Measurements from ENCODE around the gene KCNJ12. TPM values are rescaled to one million over a fixed set of nuclear protein-coding genes. Genes with fewer than 3 reads are reported as not detected.
"Not testable (repeated sequence)": the region's sequence is repeated elsewhere in the genome, so short reads cannot be mapped to it uniquely, and the experiment has no call there.

KCNJ12 gene
- total and polyA plus RNA-seq, 4 donors = 2.6 to 7.0 (median 3.4) TPM

GRCh38 chr17:21454006-21454405 is 77.8 kb downstream of the KCNJ12 start:
- not testable (repeated sequence) for H3K4me3 ChIP-seq (ENCODE audit: low read depth, low read length); H3K9me3 ChIP-seq (ENCODE audit: control insufficient read depth, insufficient read depth, low read length); H3K36me3 ChIP-seq (ENCODE audit: control insufficient read depth, insufficient read depth, low read length); H3K27me3 ChIP-seq (ENCODE audit: control insufficient read depth, insufficient read depth, low read length); H3K27ac ChIP-seq (ENCODE audit: low read depth, low read length); DNase-seq (ENCODE audit: low read depth in 4 of 6, low spot score in 6 of 6)
- peaks cover 18% of the 10 kb centered on the region for H3K4me1 ChIP-seq (ENCODE audit: control insufficient read depth, insufficient read depth, low read length)
- WGBS (ENCODE audit: insufficient coverage) = 100% methylated on average over 2 of the region's 5 CpGs

- DNase-seq (ENCODE audit: low read depth in 4 of 6, low spot score in 6 of 6) = no peak
- no peak overlapping the region for H3K27ac ChIP-seq (ENCODE audit: low read depth, low read length)
- H3K36me3 ChIP-seq (ENCODE audit: control insufficient read depth, insufficient read depth, low read length) = no peaks in the 10 kb centered on the region
- no peaks in the 10 kb centered on the region for H3K27me3 ChIP-seq (ENCODE audit: control insufficient read depth, insufficient read depth, low read length)
- peaks cover 18% of the 10 kb centered on the region for H3K4me1 ChIP-seq (ENCODE audit: control insufficient read depth, insufficient read depth, low read length)
- no peak overlapping the region for H3K4me3 ChIP-seq (ENCODE audit: low read depth, low read length)
- H3K9me3 ChIP-seq (ENCODE audit: control insufficient read depth, insufficient read depth, low read length) = no peaks in the 10 kb centered on the region
- WGBS (ENCODE audit: insufficient coverage) = 74% methylated on average over 2 of the region's 4 CpGs
These were observed 78.3 kb downstream of the KCNJ12 start for GRCh38 chr17:21454441-21454840.

GRCh38 chr17:21455761-21456160 is 79.6 kb downstream of the KCNJ12 start:
- Histone ChIP-seq H3K9me3 (ENCODE audit: control insufficient read depth, insufficient read depth, low read length) (no peaks in the 10 kb centered on the region), H3K36me3 (ENCODE audit: control insufficient read depth, insufficient read depth, low read length) (no peaks in the 10 kb centered on the region), H3K4me3 (ENCODE audit: low read depth, low read length) (no peak overlapping the region), H3K4me1 (ENCODE audit: control insufficient read depth, insufficient read depth, low read length) (peaks cover 18% of the 10 kb centered on the region), H3K27me3 (ENCODE audit: control insufficient read depth, insufficient read depth, low read length) (no peaks in the 10 kb centered on the region), H3K27ac (ENCODE audit: low read depth, low read length) (no peak overlapping the region)
- no peak for DNase-seq (ENCODE audit: low read depth in 4 of 6, low spot score in 6 of 6)
- WGBS (ENCODE audit: insufficient coverage) = 90% methylated on average over 6 of the region's 6 CpGs

- H3K36me3 ChIP-seq (ENCODE audit: control insufficient read depth, insufficient read depth, low read length); H3K27me3 ChIP-seq (ENCODE audit: control insufficient read depth, insufficient read depth, low read length); H3K4me3 ChIP-seq (ENCODE audit: low read depth, low read length); DNase-seq (ENCODE audit: low read depth in 4 of 6, low spot score in 6 of 6); H3K9me3 ChIP-seq (ENCODE audit: control insufficient read depth, insufficient read depth, low read length); H3K27ac ChIP-seq (ENCODE audit: low read depth, low read length): not testable (repeated sequence)
- WGBS (ENCODE audit: insufficient coverage) = no CpG with 5 or more reads among the region's 5 CpGs
- H3K4me1 ChIP-seq (ENCODE audit: control insufficient read depth, insufficient read depth, low read length) = peaks cover 18% of the 10 kb centered on the region
These were observed 80.3 kb downstream of the KCNJ12 start for GRCh38 chr17:21456449-21456848.

DNA sequence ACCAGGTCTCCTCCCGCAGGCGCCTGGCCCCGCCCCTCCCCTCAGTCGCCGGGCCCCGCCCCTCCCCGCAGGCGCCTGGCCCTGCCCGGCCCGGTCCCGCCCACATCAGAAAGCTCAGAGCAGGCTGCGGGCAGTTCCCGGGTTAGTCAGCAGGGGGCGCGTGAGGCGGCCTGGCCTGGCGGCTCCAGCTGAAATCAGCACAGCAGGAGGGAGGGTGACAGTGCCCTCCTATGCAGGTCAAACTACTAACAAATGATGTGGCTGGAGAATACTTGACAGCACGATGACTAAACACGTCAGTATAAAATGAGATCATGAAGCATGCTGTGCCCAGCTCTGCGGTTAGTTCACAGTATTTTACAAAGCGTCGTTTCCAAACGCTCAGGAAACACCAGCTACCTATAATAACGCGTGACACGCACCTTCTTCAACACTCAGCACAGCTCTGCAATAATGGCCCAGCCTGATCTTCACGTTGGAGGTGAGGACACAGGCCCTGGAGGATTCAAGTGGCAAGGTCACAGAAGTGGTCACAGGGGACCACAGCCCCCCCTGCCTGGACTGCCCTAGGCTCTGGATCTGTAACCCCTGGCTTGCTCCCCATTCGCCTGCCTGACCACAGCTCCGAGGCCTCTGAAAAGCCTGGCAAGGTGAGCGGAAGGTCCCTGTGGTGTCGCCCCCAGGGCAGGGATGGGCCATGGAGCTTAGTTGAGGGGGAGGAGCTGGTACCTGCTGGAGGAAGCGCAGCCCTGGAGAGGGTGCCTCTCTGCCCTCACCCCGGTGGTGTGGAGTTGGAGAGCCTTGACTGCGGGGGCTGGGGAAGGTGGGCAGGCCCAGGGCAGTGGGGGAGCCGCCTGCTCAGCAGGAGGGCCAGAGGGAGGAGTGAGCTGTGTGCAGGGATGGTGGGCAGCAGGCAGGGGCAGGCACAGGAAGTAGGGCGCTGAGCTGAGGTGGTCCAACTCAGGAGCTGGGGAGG is 81.2 kb downstream of the KCNJ12 start:
- H3K27ac ChIP-seq (ENCODE audit: low read depth, low read length) = no peak overlapping the region
- H3K36me3 ChIP-seq (ENCODE audit: control insufficient read depth, insufficient read depth, low read length) = no peaks in the 10 kb centered on the region
- peaks cover 17% of the 10 kb centered on the region for H3K4me1 ChIP-seq (ENCODE audit: control insufficient read depth, insufficient read depth, low read length)
- peak in 4 of 6 donors; percentile 29 to 78 (median 50) for DNase-seq (ENCODE audit: low read depth in 4 of 6, low spot score in 6 of 6)
- no peak overlapping the region for H3K4me3 ChIP-seq (ENCODE audit: low read depth, low read length)
- no peaks in the 10 kb centered on the region for H3K9me3 ChIP-seq (ENCODE audit: control insufficient read depth, insufficient read depth, low read length)
- no peaks in the 10 kb centered on the region for H3K27me3 ChIP-seq (ENCODE audit: control insufficient read depth, insufficient read depth, low read length)
- WGBS (ENCODE audit: insufficient coverage) = 16% methylated on average over 35 of the region's 36 CpGs

DNA sequence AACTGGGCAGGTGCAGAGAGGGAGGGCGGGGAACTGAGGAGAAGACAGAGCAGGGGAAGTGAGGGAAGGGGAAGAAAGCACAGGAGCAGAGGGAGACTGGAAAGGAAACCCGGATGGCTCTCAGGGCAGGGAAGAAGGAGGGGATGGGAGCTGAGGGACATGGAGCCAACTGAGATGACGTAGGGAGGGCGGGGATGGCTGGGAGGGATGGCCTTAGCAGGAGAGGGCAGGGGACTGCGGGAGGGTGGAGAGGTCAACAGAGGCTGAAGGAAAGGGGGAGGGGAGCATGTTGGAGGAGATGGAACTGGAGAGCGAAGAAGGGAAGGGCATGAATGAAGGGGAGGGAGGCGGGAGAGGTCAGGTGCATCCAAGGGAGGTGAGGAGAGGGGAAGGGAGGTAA is 81.9 kb downstream of the KCNJ12 start:
- Histone ChIP-seq H3K36me3 (ENCODE audit: control insufficient read depth, insufficient read depth, low read length) (no peaks in the 10 kb centered on the region), H3K27ac (ENCODE audit: low read depth, low read length) (no peak overlapping the region), H3K4me1 (ENCODE audit: control insufficient read depth, insufficient read depth, low read length) (peaks cover 10% of the 10 kb centered on the region), H3K27me3 (ENCODE audit: control insufficient read depth, insufficient read depth, low read length) (no peaks in the 10 kb centered on the region), H3K9me3 (ENCODE audit: control insufficient read depth, insufficient read depth, low read length) (no peaks in the 10 kb centered on the region), H3K4me3 (ENCODE audit: low read depth, low read length) (no peak overlapping the region)
- DNase-seq (ENCODE audit: low read depth in 4 of 6, low spot score in 6 of 6) = no peak
- WGBS (ENCODE audit: insufficient coverage) = 29% methylated on average over 7 of the region's 7 CpGs

DNA sequence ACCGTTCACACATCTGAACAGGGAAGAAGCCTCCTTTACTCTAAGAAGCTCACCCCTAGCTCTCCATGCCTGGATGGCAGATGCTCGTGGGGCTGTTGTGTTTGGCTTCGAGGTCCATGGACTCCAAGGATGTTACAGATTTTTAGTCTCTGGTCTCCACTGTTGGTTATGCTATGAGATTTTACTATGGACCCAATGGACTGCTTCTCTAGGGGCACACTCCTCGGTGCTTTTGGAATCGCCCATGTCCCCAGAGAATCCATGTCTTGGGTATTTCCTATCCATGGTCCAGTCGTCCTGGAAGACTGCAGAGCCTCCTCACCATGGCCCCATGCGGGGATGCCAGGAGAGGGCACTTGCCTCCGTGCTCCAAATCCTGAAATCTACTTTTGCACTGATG is 83.4 kb downstream of the KCNJ12 start:
- Histone ChIP-seq H3K27me3 (ENCODE audit: control insufficient read depth, insufficient read depth, low read length) (peaks cover 11% of the 10 kb centered on the region), H3K27ac (ENCODE audit: low read depth, low read length) (no peak overlapping the region), H3K9me3 (ENCODE audit: control insufficient read depth, insufficient read depth, low read length) (no peaks in the 10 kb centered on the region), H3K4me3 (ENCODE audit: low read depth, low read length) (no peak overlapping the region), H3K4me1 (ENCODE audit: control insufficient read depth, insufficient read depth, low read length) (peaks cover 17% of the 10 kb centered on the region), H3K36me3 (ENCODE audit: control insufficient read depth, insufficient read depth, low read length) (no peaks in the 10 kb centered on the region)
- no peak for DNase-seq (ENCODE audit: low read depth in 4 of 6, low spot score in 6 of 6)
- WGBS (ENCODE audit: insufficient coverage) = 88% methylated on average over 7 of the region's 8 CpGs

DNA sequence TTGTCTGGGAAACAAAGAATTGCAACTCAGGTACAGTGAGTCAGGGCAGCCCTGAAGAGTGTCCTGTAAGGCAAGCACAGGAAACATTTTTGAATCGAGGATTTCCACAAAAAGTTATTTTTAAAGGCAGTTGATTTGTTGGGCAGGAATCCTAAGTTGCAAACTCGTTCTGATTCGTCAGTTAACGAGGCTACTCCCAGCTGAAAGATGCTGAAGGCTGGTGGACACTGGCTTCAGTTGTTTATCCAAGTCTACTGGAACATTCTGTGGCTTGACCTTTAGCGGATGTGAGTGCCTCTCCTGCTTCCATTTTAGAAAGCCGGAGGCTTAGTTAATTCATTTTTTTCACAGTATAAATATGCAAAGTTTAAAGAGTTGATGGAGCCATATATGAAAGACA is 84.2 kb downstream of the KCNJ12 start:
- Histone ChIP-seq H3K9me3 (ENCODE audit: control insufficient read depth, insufficient read depth, low read length) (no peaks in the 10 kb centered on the region), H3K27me3 (ENCODE audit: control insufficient read depth, insufficient read depth, low read length) (peaks cover 11% of the 10 kb centered on the region), H3K27ac (ENCODE audit: low read depth, low read length) (no peak overlapping the region), H3K4me1 (ENCODE audit: control insufficient read depth, insufficient read depth, low read length) (peaks cover 17% of the 10 kb centered on the region), H3K36me3 (ENCODE audit: control insufficient read depth, insufficient read depth, low read length) (no peaks in the 10 kb centered on the region), H3K4me3 (ENCODE audit: low read depth, low read length) (no peak overlapping the region)
- DNase-seq (ENCODE audit: low read depth in 4 of 6, low spot score in 6 of 6) = no peak
- WGBS (ENCODE audit: insufficient coverage) = 83% methylated on average over 4 of the region's 6 CpGs

- whole genome bisulfite sequencing (ENCODE audit: insufficient coverage) = 61% methylated on average over 5 of the region's 8 CpGs
- H3K4me1 ChIP-seq (ENCODE audit: control insufficient read depth, insufficient read depth, low read length) = peaks cover 17% of the 10 kb centered on the region
- no peaks in the 10 kb centered on the region for H3K36me3 ChIP-seq (ENCODE audit: control insufficient read depth, insufficient read depth, low read length)
- no peak overlapping the region for H3K4me3 ChIP-seq (ENCODE audit: low read depth, low read length)
- DNase-seq (ENCODE audit: low read depth in 4 of 6, low spot score in 6 of 6) = peak in 1 of 6 donors; percentile 9
- H3K9me3 ChIP-seq (ENCODE audit: control insufficient read depth, insufficient read depth, low read length) = no peaks in the 10 kb centered on the region
- H3K27ac ChIP-seq (ENCODE audit: low read depth, low read length) = no peak overlapping the region
- H3K27me3 ChIP-seq (ENCODE audit: control insufficient read depth, insufficient read depth, low read length) = peaks cover 11% of the 10 kb centered on the region
These were observed 86.1 kb downstream of the KCNJ12 start for GRCh38 chr17:21462237-21462636.

DNA sequence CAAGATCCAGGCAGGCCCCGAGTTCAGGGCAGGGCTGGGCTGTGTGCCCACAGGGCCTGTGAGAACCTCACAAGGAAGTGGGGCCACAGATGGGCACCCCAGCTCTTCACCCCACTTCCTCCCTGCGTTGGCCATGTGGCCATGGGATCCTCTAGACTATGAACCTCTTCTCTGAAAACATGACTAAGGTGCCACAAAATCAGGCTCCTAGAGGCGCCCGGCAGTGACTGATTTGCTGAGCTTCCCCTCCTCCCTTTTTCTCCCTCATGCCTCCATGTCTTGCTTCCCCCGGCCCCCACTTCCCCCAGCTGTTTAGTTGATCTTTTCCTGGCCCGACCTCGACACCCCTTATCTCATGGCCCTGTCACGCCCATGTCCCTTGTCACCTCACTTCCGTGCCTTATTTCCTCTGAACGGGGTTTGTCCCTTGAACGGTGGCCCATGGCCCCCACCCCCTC is 87.1 kb downstream of the KCNJ12 start:
- Histone ChIP-seq H3K27ac (ENCODE audit: low read depth, low read length) (no peak overlapping the region), H3K36me3 (ENCODE audit: control insufficient read depth, insufficient read depth, low read length) (no peaks in the 10 kb centered on the region), H3K4me3 (ENCODE audit: low read depth, low read length) (no peak overlapping the region), H3K9me3 (ENCODE audit: control insufficient read depth, insufficient read depth, low read length) (no peaks in the 10 kb centered on the region), H3K4me1 (ENCODE audit: control insufficient read depth, insufficient read depth, low read length) (peaks cover 12% of the 10 kb centered on the region), H3K27me3 (ENCODE audit: control insufficient read depth, insufficient read depth, low read length) (peaks cover 11% of the 10 kb centered on the region)
- 77% methylated on average over 11 of the region's 11 CpGs for WGBS (ENCODE audit: insufficient coverage)
- DNase-seq (ENCODE audit: low read depth in 4 of 6, low spot score in 6 of 6) = no peak
